ENCODE measurements around the gene YTHDF1.

The YTHDF1 gene

GRCh38 chr20:63185215-63185796, 30.6 kb downstream of the YTHDF1 start:
- no peak for DNase-seq (ENCODE audit: low read depth)

GRCh38 chr20:63183422-63184146, 32.3 kb downstream of the YTHDF1 start:
- DNase-seq (ENCODE audit: low read depth), result no peak

- DNase-seq (ENCODE audit: low read depth), result no peak
Observed at GRCh38 chr20:63182946-63183415, 33.0 kb downstream of the YTHDF1 start.

- no peak for DNase-seq (ENCODE audit: low read depth)
Observed at GRCh38 chr20:63182425-63182824, 33.5 kb downstream of the YTHDF1 start.

GRCh38 chr20:63181226-63181625, 34.7 kb downstream of the YTHDF1 start:
- DNase-seq (ENCODE audit: low read depth), result no peak

- no peak for DNase-seq (ENCODE audit: low read depth)
Observed at GRCh38 chr20:63180569-63181185, 35.3 kb downstream of the YTHDF1 start.

GRCh38 chr20:63179687-63180568, 36.0 kb downstream of the YTHDF1 start:
- DNase-seq (ENCODE audit: low read depth), result no peak

- peak; percentile 37 for DNase-seq (ENCODE audit: low read depth)
Observed at GRCh38 chr20:63178889-63179686, 36.8 kb downstream of the YTHDF1 start.

- DNase-seq (ENCODE audit: low read depth), result no peak
Observed at GRCh38 chr20:63178446-63178820, 37.5 kb downstream of the YTHDF1 start.

- no peak for DNase-seq (ENCODE audit: low read depth)
Observed at GRCh38 chr20:63177785-63178445, 38.0 kb downstream of the YTHDF1 start.

GRCh38 chr20:63177134-63177784, 38.7 kb downstream of the YTHDF1 start:
- no peak for DNase-seq (ENCODE audit: low read depth)

- no peak for DNase-seq (ENCODE audit: low read depth)
Observed at GRCh38 chr20:63176427-63177133, 39.4 kb downstream of the YTHDF1 start.

GRCh38 chr20:63176034-63176426, 39.9 kb downstream of the YTHDF1 start:
- no peak for DNase-seq (ENCODE audit: low read depth)

GRCh38 chr20:63175038-63175895, 40.7 kb downstream of the YTHDF1 start:
- no peak for DNase-seq (ENCODE audit: low read depth)

- DNase-seq (ENCODE audit: low read depth), result no peak
Observed at GRCh38 chr20:63174309-63175037, 41.5 kb downstream of the YTHDF1 start.

GRCh38 chr20:63173552-63174191, 42.3 kb downstream of the YTHDF1 start:
- no peak for DNase-seq (ENCODE audit: low read depth)

GRCh38 chr20:63172726-63173125, 43.2 kb downstream of the YTHDF1 start:
- DNase-seq (ENCODE audit: low read depth), result no peak

- no peak for DNase-seq (ENCODE audit: low read depth)
Observed at GRCh38 chr20:63171991-63172390, 43.9 kb downstream of the YTHDF1 start.

Data from stimulated activated CD8-positive, alpha-beta memory T cell treated with anti-CD3 and anti-CD28 coated beads, Interleukin-7, amount 100 ng/mL, for 24 hours (primary cell).